ENCODE data around the gene ABT1.

Gene ABT1

DNA sequence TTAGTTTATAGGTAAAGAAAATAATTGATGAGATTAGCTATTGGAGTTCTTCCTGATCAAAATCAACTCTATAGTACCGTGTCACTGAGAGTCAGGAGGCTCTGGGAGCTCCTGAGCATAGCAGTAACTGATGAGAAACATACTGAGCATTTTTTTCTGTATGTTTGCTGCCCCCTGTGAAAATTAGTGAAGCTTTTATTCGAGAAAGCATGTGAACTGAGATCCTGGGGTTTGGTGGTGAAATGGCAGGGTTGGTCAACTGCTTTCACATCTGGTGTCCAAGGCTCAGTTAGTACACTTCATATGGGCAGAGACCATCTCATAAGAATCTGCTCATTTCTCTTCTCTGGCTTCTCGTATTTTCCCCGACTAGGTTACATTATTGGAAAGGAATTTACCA is 4.1 kb upstream of the ABT1 start:
- Histone ChIP-seq H3K27ac (no peak overlapping the region), H3K27me3 (peaks cover 56% of the 10 kb centered on the region), H3K9me3 (no peaks in the 10 kb centered on the region), H3K4me3 (ENCODE audit: low read depth in 1 of 2, low read length in 1 of 2) (no peak overlapping the region), H3K4me1 (ENCODE audit: control insufficient read depth in 1 of 2, insufficient read depth in 1 of 2, low read depth in 1 of 2, low read length in 1 of 2) (peaks cover 22 to 23% of the 10 kb centered on the region in 2 experiments), H3K36me3 (no peaks in the 10 kb centered on the region)
- TF ChIP-seq, protein P1, sequence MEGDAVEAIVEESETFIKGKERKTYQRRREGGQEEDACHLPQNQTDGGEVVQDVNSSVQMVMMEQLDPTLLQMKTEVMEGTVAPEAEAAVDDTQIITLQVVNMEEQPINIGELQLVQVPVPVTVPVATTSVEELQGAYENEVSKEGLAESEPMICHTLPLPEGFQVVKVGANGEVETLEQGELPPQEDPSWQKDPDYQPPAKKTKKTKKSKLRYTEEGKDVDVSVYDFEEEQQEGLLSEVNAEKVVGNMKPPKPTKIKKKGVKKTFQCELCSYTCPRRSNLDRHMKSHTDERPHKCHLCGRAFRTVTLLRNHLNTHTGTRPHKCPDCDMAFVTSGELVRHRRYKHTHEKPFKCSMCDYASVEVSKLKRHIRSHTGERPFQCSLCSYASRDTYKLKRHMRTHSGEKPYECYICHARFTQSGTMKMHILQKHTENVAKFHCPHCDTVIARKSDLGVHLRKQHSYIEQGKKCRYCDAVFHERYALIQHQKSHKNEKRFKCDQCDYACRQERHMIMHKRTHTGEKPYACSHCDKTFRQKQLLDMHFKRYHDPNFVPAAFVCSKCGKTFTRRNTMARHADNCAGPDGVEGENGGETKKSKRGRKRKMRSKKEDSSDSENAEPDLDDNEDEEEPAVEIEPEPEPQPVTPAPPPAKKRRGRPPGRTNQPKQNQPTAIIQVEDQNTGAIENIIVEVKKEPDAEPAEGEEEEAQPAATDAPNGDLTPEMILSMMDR (IDR thresholded peaks at IDR 0.05) = no peak

GRCh38 chr6:26593278-26594130 is 3.2 kb upstream of the ABT1 start:
- Histone ChIP-seq H3K4me3 (ENCODE audit: low read depth in 1 of 2, low read length in 1 of 2) (no peak overlapping the region), H3K4me1 (ENCODE audit: control insufficient read depth in 1 of 2, insufficient read depth in 1 of 2, low read depth in 1 of 2, low read length in 1 of 2) (peaks cover 24 to 26% of the 10 kb centered on the region in 2 experiments), H3K27me3 (peaks cover 56% of the 10 kb centered on the region), H3K9me3 (no peaks in the 10 kb centered on the region), H3K27ac (no peak overlapping the region), H3K36me3 (peaks cover 5% of the 10 kb centered on the region)
- TF ChIP-seq, protein P1 (IDR thresholded peaks at IDR 0.05) = no peak

DNA sequence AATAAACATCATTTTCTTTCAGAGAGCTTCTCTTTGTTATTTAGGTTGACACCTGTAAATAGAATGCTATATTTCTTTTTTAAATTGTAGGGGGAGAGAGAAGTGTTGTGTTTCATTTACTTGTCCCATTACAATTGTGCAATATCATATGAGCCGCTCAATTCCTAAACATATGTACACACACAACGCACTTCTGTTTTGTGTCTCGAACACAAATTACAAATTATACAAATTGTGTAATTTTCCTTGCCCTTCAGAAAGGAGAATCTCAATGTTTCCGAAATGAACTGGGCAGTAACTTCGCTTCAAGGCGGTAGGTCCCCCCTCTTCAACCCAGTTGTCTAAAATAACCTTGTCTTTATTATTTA is 2.6 kb upstream of the ABT1 start:
- Histone ChIP-seq H3K9me3 (no peaks in the 10 kb centered on the region), H3K27ac (no peak overlapping the region), H3K4me3 (ENCODE audit: low read depth in 1 of 2, low read length in 1 of 2) (no peak overlapping the region), H3K36me3 (peaks cover 11% of the 10 kb centered on the region), H3K4me1 (ENCODE audit: control insufficient read depth in 1 of 2, insufficient read depth in 1 of 2, low read depth in 1 of 2, low read length in 1 of 2) (peaks cover 24 to 26% of the 10 kb centered on the region in 2 experiments), H3K27me3 (peaks cover 56% of the 10 kb centered on the region)
- TF ChIP-seq, protein P1 (IDR thresholded peaks at IDR 0.05) = no peak

DNA sequence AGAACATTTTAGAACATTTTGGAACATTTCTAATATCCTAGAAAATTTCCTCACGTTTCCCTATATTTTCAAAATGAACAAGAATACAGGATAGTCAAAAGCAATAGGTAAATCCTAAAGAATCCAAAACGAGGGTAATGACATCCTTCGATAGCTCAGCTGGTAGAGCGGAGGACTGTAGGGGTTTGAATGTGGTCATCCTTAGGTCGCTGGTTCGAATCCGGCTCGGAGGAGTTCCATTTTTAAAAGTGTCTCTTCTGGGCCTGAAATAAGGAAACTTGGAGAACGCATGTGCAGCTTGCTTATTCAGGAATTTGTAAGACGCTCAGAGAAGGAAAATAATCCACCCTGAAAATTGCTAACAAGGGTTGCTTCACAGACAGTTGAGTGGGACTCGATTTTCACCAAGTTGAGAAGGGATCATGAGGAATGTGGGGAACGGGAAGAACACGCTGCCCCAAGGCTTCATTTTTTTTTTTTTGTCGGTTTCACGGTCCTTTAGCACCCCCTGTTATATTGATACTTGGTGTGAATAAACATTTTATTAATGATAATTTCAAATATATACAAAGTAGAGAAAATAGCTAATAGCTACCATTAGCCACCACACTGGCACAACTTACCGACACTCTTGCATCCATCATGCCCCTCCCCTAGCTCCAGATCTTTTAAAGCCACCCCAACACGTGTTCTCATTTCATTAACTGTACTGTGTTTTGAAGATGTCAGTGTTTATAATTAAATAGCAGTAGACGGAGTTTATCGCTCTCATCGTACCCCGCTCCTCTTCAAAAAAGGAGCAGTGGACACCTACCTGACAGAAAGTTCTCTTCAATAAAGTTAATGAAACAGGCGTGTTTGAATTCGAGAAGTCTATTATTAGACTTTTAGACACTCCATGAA is 1.8 kb upstream of the ABT1 start:
- Histone ChIP-seq H3K27me3 (peaks cover 56% of the 10 kb centered on the region), H3K27ac (no peak overlapping the region), H3K4me1 (ENCODE audit: control insufficient read depth in 1 of 2, insufficient read depth in 1 of 2, low read depth in 1 of 2, low read length in 1 of 2) (peaks cover 24 to 26% of the 10 kb centered on the region in 2 experiments), H3K36me3 (peaks cover 19% of the 10 kb centered on the region), H3K4me3 (ENCODE audit: low read depth in 1 of 2, low read length in 1 of 2) (peak overlapping the region in 1 of 2 experiments; percentile 96), H3K9me3 (no peaks in the 10 kb centered on the region)
- TF ChIP-seq, protein P1 (IDR thresholded peaks at IDR 0.05) = no peak

DNA sequence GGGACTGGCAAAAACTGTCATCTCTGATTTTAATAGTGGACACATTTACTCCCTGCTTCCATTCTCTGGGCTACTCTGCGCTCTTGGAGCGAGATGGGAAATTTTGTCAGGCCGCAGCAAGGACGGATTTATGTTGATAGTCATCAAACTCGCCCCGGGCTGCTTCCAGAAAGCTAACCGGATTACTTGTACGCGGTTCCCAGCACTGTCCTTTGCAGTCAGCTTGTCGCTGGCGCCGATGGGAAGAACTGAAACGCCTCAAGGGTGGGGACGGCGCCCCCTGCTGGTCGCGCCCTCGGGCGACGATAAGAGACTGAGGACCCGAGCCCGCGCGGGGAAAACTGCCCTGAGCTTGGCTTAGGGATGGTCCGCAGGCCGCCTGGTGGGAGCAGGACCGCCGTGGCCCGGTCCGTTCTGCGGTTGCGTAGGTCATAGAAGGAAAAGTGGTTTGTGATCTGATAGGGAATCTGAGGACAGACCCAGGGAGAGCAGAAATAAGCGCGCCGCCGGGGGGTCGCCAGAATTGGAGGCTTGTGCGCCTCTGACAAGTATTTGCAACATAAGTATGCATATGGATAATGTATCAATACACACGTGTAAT is 984 bp upstream of the ABT1 start:
- H3K4me3 ChIP-seq (ENCODE audit: low read depth in 1 of 2, low read length in 1 of 2) = peak overlapping the region; percentile 96 to 97
- peak overlapping the region; percentile 84 for H3K27ac ChIP-seq
- H3K9me3 ChIP-seq = no peaks in the 10 kb centered on the region
- peaks cover 23% of the 10 kb centered on the region for H3K36me3 ChIP-seq
- peaks cover 24 to 26% of the 10 kb centered on the region in 2 experiments for H3K4me1 ChIP-seq (ENCODE audit: control insufficient read depth in 1 of 2, insufficient read depth in 1 of 2, low read depth in 1 of 2, low read length in 1 of 2)
- peaks cover 49% of the 10 kb centered on the region for H3K27me3 ChIP-seq
- TF ChIP-seq, protein P1 (IDR thresholded peaks at IDR 0.05) = peak; percentile 86

All from neutrophil (primary cell).